Motor neuron (in vitro differentiated cells): Measurements from ENCODE around the gene ARHGAP24. TPM values are rescaled to one million over a fixed set of nuclear protein-coding genes. Genes with fewer than 3 reads are reported as not detected.

Source experiments
- ATAC-seq, 8 experiments: fragments of 200-7000 bp; cut with Tn5 transposase; replicated peaks in 6 of 8; 2 replicates each; pipeline ENCODE4 v1.8.0; 2021; ENCODE audit warnings: mild to moderate bottlenecking in 8 of 8, moderate library complexity in 8 of 8
- H3K27ac ChIP-seq, 2 donors: fragments of 250-450 bp; sonication (Bioruptor Pico); 2 replicates each; pipeline ENCODE4 v1.9.0; 2021; ENCODE audit warnings: antibody characterized with exemption in 2 of 2, mild to moderate bottlenecking in 2 of 2, moderate library complexity in 1 of 2
- H3K4me1 ChIP-seq, 2 donors: fragments of 250-450 bp; sonication (Bioruptor Pico); replicated peaks in 1 of 2; 2 replicates each; pipeline ENCODE4 v1.6.1; 2021; ENCODE audit warnings: antibody characterized with exemption in 2 of 2, mild to moderate bottlenecking in 2 of 2, moderate library complexity in 1 of 2
- H3K4me3 ChIP-seq, 5 donors: fragments of 250-450 bp; sonication (Bioruptor Pico); 2 replicates each; pipeline ENCODE4 v1.9.0; 2021; ENCODE audit warnings: antibody characterized with exemption in 5 of 5, mild to moderate bottlenecking in 5 of 5, moderate library complexity in 4 of 5
- WGBS, 10 experiments: fragments of 450-650 bp; shearing (Covaris generic); methylation state at CpG; one replicate each; pipeline ENCODE4 v1.0.0; 2022; 5-methylcytosine and 5-hydroxymethylcytosine counted together
- in situ Hi-C, 9 experiments: fragments of 400-800 bp; cut with MboI; loops; one replicate each; pipeline ENCODE4 v1.15.0; 2021; ENCODE audit warnings: low sequenced_read_pairs in 9 of 9, low pct_unique_long_range_greater_than_20kb in 2 of 9; ENCODE audit not compliant: unreplicated experiment in 9 of 9
- total RNA-seq, 8 experiments: library from RNA; unstranded; fragments of 300-600 nt; gene quantifications; 2 replicates each; pipeline versions ENCODE4 v1.2.3 to v1.2.4, GENCODE V29; 2022

Gene ARHGAP24
- total RNA-seq, 8 experiments from 2014 or later: 0.67 to 17.6 (median 2.5) TPM

DNA sequence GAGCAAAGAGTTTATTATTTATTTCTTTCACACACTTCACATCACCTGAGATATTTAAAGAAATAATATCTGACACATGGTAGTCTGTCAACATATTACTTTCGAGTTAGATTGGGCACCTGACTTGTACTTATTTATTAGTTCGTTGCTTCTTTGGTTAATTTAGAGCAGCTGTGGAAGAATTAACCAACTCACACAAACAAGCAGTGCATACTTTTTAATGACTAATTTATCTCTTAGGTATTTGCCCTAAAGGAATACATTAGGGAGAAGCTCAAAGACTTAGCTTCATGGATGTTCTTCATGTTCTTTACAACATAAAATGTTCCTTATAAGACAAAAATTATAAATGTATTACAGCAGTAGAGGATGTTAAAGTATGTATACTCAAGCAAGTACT lies 242.9 kb downstream of the ARHGAP24 start:
- in situ Hi-C loops: no loop called here
- H3K4me1 ChIP-seq: no peaks in the 10 kb centered on the region
- no peak for ATAC-seq
- 4 to 90% (median 61%) methylated on average over 1 to 2 of the region's 2 CpGs; no CpG with 5 or more reads in 1 of the 10 experiments for WGBS, 10 experiments
- H3K4me3 ChIP-seq: no peak overlapping the region
- no peak overlapping the region for H3K27ac ChIP-seq

DNA sequence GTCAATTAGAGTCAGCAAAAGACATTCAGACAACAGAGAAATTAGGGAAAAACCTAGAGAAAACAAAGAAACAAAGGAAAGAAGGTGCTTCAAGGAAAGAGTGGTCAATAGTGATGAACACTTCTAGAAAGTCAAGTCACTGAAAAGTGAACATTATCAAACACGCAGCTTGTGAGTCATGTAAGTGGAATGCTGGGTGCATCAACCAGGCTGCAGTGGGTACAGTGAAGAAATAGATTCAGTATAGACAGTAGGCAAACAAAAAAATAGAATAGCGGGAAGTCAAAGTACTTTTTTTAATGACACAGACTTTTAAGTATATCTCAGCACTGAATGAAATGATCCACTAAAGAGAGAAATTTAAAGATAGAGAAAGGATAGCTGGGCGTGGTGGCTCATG lies 245.8 kb downstream of the ARHGAP24 start:
- peak in 2 of 8 experiments; percentile 47 to 61 for ATAC-seq
- in situ Hi-C loops: no loop called here
- Histone ChIP-seq H3K4me3 (no peak overlapping the region), H3K27ac (no peak overlapping the region), H3K4me1 (no peaks in the 10 kb centered on the region)
- 0 to 67% (median 50%) methylated on average over 1 to 3 of the region's 3 CpGs for WGBS, 10 experiments

DNA sequence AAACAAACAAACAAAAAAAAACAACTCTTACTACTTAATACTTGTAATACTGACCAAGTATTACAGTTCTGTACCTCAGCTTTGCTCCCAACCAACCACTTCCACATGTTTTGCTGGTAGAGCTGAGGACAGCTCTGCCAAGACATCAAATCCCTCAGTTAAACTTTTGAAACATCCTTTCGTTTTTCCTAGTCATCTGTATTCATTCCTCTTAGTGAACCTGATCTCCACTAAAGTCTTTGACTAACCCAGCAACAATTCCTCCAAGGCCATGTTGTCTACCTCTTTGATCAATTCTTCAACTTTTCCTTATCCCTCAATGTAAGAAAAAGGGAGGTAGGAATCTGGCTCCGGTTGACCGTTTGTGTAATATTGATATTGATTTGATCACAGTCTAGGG lies 247.5 kb downstream of the ARHGAP24 start:
- WGBS, 10 experiments: 20 to 100% (median 81%) methylated on average over 1 to 3 of the region's 3 CpGs; no CpG with 5 or more reads in 1 of the 10 experiments
- ATAC-seq: no peak

DNA sequence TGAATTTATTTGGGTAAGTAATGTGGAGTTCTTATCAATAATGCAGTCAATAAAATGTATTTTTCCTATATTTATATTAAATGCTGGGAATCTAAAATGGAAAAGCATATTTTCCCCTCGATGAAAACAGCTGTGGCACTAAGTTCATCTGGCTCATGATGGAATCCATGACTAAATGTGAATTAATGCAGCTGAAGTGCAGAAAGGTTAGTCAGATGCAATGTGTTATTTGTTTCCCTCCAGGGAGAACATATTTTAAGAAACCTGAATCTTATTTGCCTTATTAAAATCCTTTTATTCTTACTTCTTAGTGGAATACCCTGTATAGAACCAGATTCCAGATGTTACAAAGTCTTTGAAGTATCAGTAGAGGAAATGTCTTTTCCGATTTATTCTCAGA lies 247.9 kb downstream of the ARHGAP24 start:
- Histone ChIP-seq H3K27ac (no peak overlapping the region), H3K4me3 (no peak overlapping the region), H3K4me1 (no peaks in the 10 kb centered on the region)
- peak in 1 of 8 experiments; percentile 18 for ATAC-seq
- in situ Hi-C loops: no loop called here
- WGBS, 10 experiments: 0 to 94% (median 79%) methylated on average over 1 to 2 of the region's 2 CpGs; no CpG with 5 or more reads in 2 of the 10 experiments

More for the DNA sequence above, 247.5 kb downstream of the ARHGAP24 start:
- H3K4me1 ChIP-seq: no peaks in the 10 kb centered on the region
- no peak overlapping the region for H3K27ac ChIP-seq
- no peak overlapping the region for H3K4me3 ChIP-seq
- in situ Hi-C loops: no loop called here

DNA sequence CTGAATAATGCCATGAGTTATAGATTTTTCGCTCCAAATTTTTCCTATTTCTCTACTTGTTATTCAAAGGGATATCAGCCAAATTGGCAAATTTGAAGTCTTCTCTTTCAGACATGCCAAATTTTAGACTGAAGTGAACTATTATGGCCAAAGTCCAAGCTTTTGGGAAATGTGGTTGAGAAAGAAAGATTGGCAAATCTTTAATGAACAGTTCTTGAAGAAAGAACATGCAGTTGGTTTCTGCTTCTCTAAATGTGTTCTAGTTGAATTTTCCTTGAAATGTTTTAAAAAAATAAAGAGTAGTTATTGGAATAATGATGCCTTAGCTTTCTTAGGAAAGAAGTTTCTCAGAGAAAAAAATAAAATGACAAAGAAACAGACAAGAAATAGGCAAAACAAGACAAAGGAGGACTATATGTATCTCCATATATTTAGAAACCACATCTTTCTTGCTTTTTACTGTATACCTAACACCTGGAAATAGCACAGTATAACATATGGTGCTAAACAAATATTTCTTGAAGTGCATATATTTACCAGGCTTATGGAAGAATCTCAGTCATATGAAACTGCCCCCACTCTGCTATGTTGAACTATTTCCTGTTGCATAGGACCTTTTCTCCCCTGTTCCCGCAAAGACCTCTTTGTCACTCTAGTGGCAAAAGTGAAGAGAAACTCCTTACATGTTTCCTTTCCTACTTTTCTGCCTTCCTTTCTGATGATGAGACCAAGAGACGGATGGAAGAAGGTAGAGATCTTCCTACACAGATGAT lies 250.0 kb downstream of the ARHGAP24 start:
- ATAC-seq: no peak
- Histone ChIP-seq H3K4me3 (no peak overlapping the region), H3K27ac (no peak overlapping the region), H3K4me1 (no peaks in the 10 kb centered on the region)
- in situ Hi-C loops: loop anchor here in 5 of 9 experiments (25.0 kb wide), 3 partner anchors 263 to 588 kb away; no protein-coding TSS in a partner anchor
- 40 to 100% (median 95%) methylated on average over 1 to 3 of the region's 3 CpGs; no CpG with 5 or more reads in 2 of the 10 experiments for WGBS, 10 experiments

DNA sequence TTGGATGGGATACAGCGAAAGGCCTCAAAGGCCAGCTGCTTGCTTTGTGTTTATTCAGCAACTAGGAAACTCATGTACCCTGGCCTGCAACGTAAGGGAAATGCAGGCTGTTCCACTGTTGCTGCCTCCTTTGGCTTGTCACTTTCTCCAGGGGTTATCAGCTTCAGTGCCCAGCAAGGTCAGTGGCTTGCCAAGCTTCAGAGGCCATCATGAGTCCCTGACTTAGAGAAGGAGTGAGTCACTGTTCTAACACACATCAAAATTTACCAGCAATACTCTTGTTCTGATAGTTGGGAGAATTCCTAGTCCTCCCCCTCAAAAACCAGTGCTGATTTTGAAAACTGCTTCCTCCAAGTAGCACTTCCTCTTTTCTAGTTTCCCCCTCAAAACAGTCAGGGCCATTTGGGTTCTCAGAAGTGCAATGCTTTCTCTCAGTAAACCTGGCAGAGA lies 250.8 kb downstream of the ARHGAP24 start:
- H3K27ac ChIP-seq: no peak overlapping the region
- no peaks in the 10 kb centered on the region for H3K4me1 ChIP-seq
- no peak overlapping the region for H3K4me3 ChIP-seq
- in situ Hi-C loops: loop anchor here in 5 of 9 experiments (25.0 kb wide), 3 partner anchors 263 to 588 kb away; no protein-coding TSS in a partner anchor
- WGBS, 10 experiments: 67 to 100% (median 88%) methylated on average over 1 to 2 of the region's 2 CpGs; no CpG with 5 or more reads in 2 of the 10 experiments
- ATAC-seq: peak in 1 of 8 experiments; percentile 39

DNA sequence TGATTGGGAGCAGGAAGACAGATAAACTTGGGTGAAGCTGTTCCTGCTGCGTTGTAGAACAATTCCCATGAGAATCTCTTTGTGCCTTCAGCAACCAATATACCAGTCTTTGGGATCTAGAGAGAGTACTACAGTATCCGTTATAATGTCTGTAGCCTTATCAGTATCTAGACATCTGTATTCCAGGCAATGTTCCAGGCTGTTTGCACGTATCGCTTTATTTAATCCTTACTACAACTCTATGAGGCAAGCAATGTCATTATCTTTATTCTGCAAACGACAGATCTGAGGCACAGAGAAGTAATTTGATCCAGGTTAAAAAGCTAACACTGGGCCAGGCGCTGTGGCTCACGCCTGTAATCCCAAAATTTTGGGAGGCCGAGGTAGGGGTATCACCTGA lies 251.6 kb downstream of the ARHGAP24 start:
- no peak for ATAC-seq
- H3K4me3 ChIP-seq: no peak overlapping the region
- H3K4me1 ChIP-seq: no peaks in the 10 kb centered on the region
- no peak overlapping the region for H3K27ac ChIP-seq
- in situ Hi-C loops: loop anchor here in 5 of 9 experiments (25.0 kb wide), 3 partner anchors 264 to 589 kb away; no protein-coding TSS in a partner anchor
- WGBS, 10 experiments: 71 to 100% (median 84%) methylated on average over 1 to 8 of the region's 8 CpGs; no CpG with 5 or more reads in 2 of the 10 experiments

DNA sequence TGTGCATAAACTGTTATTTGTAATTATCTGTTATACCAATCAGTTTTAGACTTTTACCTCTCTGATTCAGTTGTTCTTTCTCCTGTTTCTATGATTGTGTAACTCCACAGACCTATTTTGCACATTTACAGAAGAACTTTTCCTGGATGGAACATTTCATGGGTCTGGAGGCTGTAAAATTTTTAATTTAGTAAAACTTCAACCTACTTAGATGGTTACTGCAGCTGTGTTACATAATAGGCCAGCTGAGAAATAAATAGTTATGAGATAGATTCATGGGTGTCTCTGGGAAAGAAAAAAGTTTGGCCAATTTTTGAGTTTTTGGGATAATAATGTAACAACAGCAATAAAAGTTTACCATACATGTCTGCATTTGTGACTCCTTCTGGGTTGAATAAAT lies 253.5 kb downstream of the ARHGAP24 start:
- H3K27ac ChIP-seq: no peak overlapping the region
- no peak overlapping the region for H3K4me3 ChIP-seq
- no peak for ATAC-seq
- in situ Hi-C loops: loop anchor here in 5 of 9 experiments (25.0 kb wide), 3 partner anchors 266 to 591 kb away; no protein-coding TSS in a partner anchor
- H3K4me1 ChIP-seq: no peaks in the 10 kb centered on the region

DNA sequence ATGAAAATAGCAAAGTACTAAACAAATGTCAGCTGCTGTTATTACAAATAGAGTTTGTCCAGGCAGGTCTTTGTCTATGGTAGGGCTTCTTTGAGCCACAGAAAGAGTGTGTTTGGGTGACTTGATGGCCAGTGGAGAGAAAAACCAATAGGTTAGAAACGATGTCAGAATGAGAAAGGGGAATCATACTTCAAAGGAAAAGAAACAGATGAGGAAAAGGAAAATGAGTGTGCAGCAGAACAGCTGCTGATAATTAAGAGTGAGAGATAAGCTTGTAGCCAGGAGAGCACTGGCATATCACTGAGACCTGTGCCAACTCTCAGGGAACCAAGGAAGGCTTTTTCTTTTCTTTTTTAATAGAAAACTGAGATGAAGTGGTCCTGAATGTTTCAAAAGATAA lies 257.2 kb downstream of the ARHGAP24 start:
- Histone ChIP-seq H3K27ac (no peak overlapping the region), H3K4me1 (no peaks in the 10 kb centered on the region), H3K4me3 (no peak overlapping the region)
- 9 to 75% (median 57%) methylated on average over 1 of the region's 1 CpG; no CpG with 5 or more reads in 3 of the 10 experiments for WGBS, 10 experiments
- no peak for ATAC-seq
- in situ Hi-C loops: loop anchor here in 5 of 9 experiments (25.0 kb wide), 3 partner anchors 270 to 595 kb away; no protein-coding TSS in a partner anchor

DNA sequence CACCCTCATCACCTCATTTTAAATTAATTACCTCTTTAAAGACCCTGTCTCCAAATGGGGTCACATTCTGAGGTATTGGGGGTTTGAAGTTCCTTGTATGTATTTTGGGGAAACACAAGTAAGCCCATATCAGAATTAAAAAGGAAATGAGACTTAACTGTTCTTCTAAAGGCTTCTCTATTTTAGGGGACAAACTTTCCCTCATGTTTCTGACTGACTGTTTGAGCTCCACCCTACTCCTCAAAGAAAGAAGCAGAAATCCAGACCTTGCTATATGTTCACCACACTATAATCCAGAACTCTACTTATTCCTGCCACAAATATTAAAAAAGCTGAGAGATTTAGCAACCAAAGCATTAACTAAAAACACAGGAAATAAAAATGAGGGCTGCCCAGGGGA lies 258.8 kb downstream of the ARHGAP24 start:
- no peak overlapping the region for H3K27ac ChIP-seq

DNA sequence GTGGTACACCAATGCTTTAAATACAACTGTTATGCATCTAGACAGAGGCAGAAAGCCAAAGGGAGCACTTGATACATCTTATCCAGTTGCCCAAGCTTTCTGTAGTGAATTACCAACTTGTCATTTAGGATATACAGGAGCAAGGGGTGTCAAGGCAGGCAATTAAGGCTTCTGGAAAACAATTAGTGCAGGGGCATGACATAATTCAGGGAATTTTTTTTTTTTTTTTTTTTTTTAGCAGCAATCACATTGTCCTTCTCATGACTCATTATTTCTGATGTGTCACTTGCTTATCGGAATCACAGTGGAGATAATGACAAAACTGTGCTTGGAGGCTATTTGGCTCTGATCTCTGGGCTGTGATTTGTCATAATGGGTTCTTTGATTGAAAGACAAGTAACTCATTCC lies 259.5 kb downstream of the ARHGAP24 start:
- no peak overlapping the region for H3K4me3 ChIP-seq
- in situ Hi-C loops: loop anchor here in 5 of 9 experiments (25.0 kb wide), 3 partner anchors 272 to 597 kb away; no protein-coding TSS in a partner anchor
- 40 to 100% (median 63%) methylated on average over 1 of the region's 1 CpG; no CpG with 5 or more reads in 3 of the 10 experiments for WGBS, 10 experiments
- peak in 6 of 8 experiments; percentile 32 to 80 (median 59) for ATAC-seq
- H3K27ac ChIP-seq: no peak overlapping the region
- H3K4me1 ChIP-seq: no peaks in the 10 kb centered on the region

More for the DNA sequence above, 258.8 kb downstream of the ARHGAP24 start:
- in situ Hi-C loops: loop anchor here in 5 of 9 experiments (25.0 kb wide), 3 partner anchors 271 to 596 kb away; no protein-coding TSS in a partner anchor
- ATAC-seq: no peak
- no peaks in the 10 kb centered on the region for H3K4me1 ChIP-seq
- H3K4me3 ChIP-seq: no peak overlapping the region

DNA sequence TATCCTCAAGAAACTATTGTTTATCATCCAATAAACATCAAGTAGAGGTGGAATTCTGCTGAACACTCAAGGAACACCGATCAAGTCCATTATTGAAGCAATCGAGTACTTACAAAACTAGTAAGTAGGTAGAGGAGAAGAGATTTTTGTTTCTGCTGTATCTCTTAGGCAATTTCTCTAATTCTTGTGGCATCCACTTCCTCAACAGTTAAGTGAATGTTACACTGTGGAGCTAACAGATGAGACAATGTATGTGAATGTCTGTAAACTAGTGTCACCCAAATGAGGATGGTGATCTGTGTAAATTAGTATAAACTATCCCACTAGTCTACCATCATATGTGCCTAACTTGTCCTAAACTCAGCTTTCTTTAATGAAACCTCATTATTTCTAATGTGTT lies 261.6 kb downstream of the ARHGAP24 start:
- 94 to 100% (median 100%) methylated on average over 2 of the region's 2 CpGs; no CpG with 5 or more reads in 3 of the 10 experiments for WGBS, 10 experiments
- H3K4me3 ChIP-seq: no peak overlapping the region
- in situ Hi-C loops: loop anchor here in 5 of 9 experiments (25.0 kb wide), 3 partner anchors 274 to 599 kb away; no protein-coding TSS in a partner anchor
- ATAC-seq: no peak
- no peaks in the 10 kb centered on the region for H3K4me1 ChIP-seq
- H3K27ac ChIP-seq: no peak overlapping the region

DNA sequence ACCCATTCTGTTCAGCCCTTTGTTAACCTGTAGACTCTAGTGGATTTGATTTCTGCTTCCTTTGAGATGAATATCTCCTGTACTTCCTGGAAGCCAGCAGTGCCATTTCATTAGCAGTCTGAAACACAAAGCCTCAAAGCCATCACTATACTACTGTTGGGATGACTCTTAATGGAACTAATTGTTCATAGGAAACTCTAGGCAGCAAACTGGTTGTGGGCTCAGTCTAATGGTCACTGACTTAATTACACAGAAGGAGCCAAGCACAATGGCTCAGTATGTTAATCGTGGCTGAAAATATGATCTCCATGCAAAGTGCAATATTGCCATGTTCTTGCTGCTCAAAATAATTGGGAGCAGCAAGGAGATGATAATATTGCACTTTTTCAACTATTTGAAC lies 262.3 kb downstream of the ARHGAP24 start:
- ATAC-seq: no peak
- in situ Hi-C loops: loop anchor here in 5 of 9 experiments (25.0 kb wide), 3 partner anchors 275 to 600 kb away; no protein-coding TSS in a partner anchor

More for the DNA sequence above, 262.3 kb downstream of the ARHGAP24 start:
- WGBS, 10 experiments: 71 to 100% (median 100%) methylated on average over 1 of the region's 1 CpG; no CpG with 5 or more reads in 3 of the 10 experiments
- Histone ChIP-seq H3K27ac (no peak overlapping the region), H3K4me1 (no peaks in the 10 kb centered on the region), H3K4me3 (no peak overlapping the region)
